ENCODE data around the gene CLIC1.

DNA sequence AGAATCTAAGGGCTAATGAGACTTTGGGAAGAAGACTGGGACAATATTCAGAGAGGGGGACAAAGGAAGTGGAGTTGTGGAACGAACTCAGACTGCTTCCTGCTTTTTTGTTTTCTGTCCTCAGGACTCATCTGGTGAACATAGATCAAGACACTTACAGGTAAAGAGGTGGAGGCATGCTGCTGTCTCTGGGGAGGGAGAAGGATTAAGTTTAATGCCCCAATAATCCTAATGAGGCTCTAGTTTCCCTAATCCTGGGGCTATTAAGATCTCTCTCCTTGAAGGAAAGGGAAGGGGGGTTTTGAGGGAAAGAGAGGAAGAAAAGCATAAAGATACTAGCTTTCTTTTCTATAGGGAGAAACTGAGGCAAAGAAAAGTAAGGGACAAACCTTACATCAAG lies 8.1 kb upstream of the CLIC1 start:
- TF ChIP-seq, protein P1, sequence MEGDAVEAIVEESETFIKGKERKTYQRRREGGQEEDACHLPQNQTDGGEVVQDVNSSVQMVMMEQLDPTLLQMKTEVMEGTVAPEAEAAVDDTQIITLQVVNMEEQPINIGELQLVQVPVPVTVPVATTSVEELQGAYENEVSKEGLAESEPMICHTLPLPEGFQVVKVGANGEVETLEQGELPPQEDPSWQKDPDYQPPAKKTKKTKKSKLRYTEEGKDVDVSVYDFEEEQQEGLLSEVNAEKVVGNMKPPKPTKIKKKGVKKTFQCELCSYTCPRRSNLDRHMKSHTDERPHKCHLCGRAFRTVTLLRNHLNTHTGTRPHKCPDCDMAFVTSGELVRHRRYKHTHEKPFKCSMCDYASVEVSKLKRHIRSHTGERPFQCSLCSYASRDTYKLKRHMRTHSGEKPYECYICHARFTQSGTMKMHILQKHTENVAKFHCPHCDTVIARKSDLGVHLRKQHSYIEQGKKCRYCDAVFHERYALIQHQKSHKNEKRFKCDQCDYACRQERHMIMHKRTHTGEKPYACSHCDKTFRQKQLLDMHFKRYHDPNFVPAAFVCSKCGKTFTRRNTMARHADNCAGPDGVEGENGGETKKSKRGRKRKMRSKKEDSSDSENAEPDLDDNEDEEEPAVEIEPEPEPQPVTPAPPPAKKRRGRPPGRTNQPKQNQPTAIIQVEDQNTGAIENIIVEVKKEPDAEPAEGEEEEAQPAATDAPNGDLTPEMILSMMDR (conservative IDR thresholded peaks at IDR 0.05; ENCODE audit: low read length), result no peak
- TF ChIP-seq EZH2phosphoT487 (IDR thresholded peaks at IDR 0.05; ENCODE audit: borderline replicate concordance, low read depth, low read length), result no peak

Measured in OCI-LY7 (cell line).